Subcutaneous abdominal adipose tissue (tissue), 5 donors: ENCODE results near the gene CACNA1I.

Experiments used
- H3K27ac ChIP-seq: one replicate; pipeline ENCODE4 v1.7.0; 2013; ENCODE audit warnings: low read depth, mild to moderate bottlenecking, inconsistent platforms, low read length, moderate library complexity
- H3K27me3 ChIP-seq, 5 donors: one replicate each; pipeline ENCODE4 v1.7.0; 2013; ENCODE audit warnings: low read length in 5 of 5, inconsistent platforms in 1 of 5; ENCODE audit not compliant: control insufficient read depth in 5 of 5, insufficient read depth in 4 of 5
- H3K36me3 ChIP-seq, 5 donors: one replicate each; pipeline ENCODE4 v1.7.0; 2013; ENCODE audit warnings: low read length in 5 of 5; ENCODE audit not compliant: control insufficient read depth in 5 of 5, insufficient read depth in 5 of 5
- H3K4me1 ChIP-seq, 5 donors: one replicate each; pipeline ENCODE4 v1.7.0; 2013; ENCODE audit warnings: low read length in 5 of 5, mild to moderate bottlenecking in 3 of 5, moderate library complexity in 1 of 5; ENCODE audit not compliant: control insufficient read depth in 5 of 5, insufficient read depth in 5 of 5
- H3K4me3 ChIP-seq, 5 donors: one replicate each; pipeline ENCODE4 v1.7.0; 2013; ENCODE audit warnings: low read length in 5 of 5, low read depth in 1 of 5
- H3K9ac ChIP-seq, 5 donors: one replicate each; pipeline ENCODE4 v1.7.0; 2013; ENCODE audit warnings: low read length in 5 of 5, mild to moderate bottlenecking in 4 of 5, moderate library complexity in 3 of 5
- H3K9me3 ChIP-seq, 5 donors: one replicate each; pipeline ENCODE4 v1.7.0; 2013; ENCODE audit warnings: low read length in 5 of 5; ENCODE audit not compliant: control insufficient read depth in 5 of 5
- donor health status: healthy.
- donor health status: healthy.
- donor health status: healthy.
- donor health status: healthy.
- donor health status: healthy.

CACNA1I gene

DNA sequence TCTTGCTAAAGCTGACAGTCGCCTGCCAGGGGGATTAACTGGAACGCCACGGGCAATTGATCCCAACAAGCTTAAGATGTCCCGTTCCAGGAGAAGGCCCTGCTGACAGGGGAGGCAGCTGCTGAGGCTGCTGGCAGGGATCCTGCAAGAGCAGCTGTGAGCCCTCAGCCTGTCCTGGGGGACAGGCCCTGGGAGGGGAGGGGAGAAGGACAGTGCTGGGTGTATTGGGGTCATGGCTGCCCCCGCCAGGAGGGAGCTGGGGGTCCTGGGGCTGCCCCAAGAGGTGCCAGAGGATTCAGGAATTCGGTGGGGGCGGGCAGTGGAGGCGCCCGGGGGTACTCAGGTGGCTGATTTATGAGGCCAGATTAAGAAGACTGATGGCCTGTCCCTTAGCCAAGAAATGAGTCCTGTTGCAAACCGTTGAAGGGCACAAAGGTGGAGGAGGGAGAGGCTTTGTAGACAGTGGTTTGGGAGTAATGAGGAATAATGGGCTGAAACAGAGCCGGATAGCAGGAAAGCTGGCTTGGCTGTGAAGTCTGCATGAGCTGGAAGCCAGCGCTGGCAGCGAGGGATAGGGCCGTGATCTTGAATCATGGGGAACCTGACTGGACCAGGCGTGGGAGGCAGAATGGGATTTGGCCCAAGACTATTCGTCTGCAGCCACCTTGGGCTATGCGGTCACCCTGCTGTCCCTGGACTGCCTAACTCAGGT lies 133.5 kb downstream of the CACNA1I start:
- H3K27ac ChIP-seq = no peak overlapping the region
- H3K4me1 ChIP-seq = peaks cover 0 to 3% (median 0%) of the 10 kb centered on the region in 5 donors
- no peak overlapping the region for H3K4me3 ChIP-seq
- H3K36me3 ChIP-seq = no peaks in the 10 kb centered on the region
- H3K9ac ChIP-seq = no peak overlapping the region
- no peaks in the 10 kb centered on the region for H3K9me3 ChIP-seq
- peaks cover 6 to 30% (median 19%) of the 10 kb centered on the region in 5 donors for H3K27me3 ChIP-seq

DNA sequence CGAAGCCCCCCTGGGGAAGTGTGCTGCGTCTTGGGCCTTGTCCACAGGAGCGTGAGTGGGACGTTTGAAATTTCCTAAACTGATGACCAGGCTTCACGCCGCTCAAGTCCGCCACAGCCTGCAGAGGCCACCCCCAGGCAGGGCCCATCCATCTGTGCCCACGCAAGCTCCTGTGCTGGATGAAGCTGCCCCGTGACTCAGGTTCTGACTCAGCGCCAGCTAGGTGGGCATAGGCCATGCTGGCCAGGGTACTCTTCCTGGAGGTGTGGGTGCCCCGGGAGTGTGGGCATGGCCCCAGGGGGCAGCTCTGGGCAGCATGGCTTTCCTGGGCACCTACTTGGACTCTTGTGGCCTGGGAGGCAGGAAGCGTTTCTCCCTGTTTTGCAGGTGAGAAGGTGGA lies 134.8 kb downstream of the CACNA1I start:
- H3K27ac ChIP-seq = no peak overlapping the region
- H3K27me3 ChIP-seq = peaks cover 2 to 20% (median 16%) of the 10 kb centered on the region in 5 donors
- no peaks in the 10 kb centered on the region for H3K36me3 ChIP-seq
- no peaks in the 10 kb centered on the region for H3K9me3 ChIP-seq
- no peak overlapping the region for H3K4me3 ChIP-seq
- H3K9ac ChIP-seq = no peak overlapping the region
- peaks cover 0 to 6% (median 2%) of the 10 kb centered on the region in 5 donors for H3K4me1 ChIP-seq

- no peaks in the 10 kb centered on the region for H3K36me3 ChIP-seq
- peaks cover 2 to 13% (median 10%) of the 10 kb centered on the region in 5 donors for H3K4me1 ChIP-seq
- H3K9ac ChIP-seq = no peak overlapping the region
- H3K27ac ChIP-seq = no peak overlapping the region
- no peaks in the 10 kb centered on the region for H3K9me3 ChIP-seq
- H3K4me3 ChIP-seq = no peak overlapping the region
- peaks cover 0 to 16% (median 14%) of the 10 kb centered on the region in 5 donors for H3K27me3 ChIP-seq
These were observed 136.0 kb downstream of the CACNA1I start for GRCh38 chr22:39706376-39707140.

DNA sequence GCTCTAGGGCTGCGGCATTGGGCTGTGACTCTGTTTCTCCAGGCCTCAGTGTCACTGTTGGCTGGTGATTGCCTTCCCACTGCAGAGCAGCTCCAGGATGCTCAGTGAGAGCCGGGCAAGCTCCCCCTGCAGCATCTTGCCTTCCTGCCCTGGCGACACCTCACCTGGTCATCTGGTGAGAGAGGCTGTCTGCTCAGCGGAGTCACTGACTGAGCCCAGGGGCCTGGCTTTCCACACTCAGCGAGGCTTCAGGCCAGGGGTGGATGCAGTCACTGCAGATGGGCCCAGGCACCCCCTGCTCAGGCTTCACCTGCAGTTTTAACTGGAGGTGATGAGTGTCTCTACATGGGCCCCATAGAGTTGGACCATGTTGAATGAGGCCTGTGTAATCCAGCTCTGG lies 136.8 kb downstream of the CACNA1I start:
- H3K4me3 ChIP-seq = no peak overlapping the region
- peaks cover 2 to 13% (median 10%) of the 10 kb centered on the region in 5 donors for H3K4me1 ChIP-seq
- peaks cover 3 to 19% (median 17%) of the 10 kb centered on the region in 5 donors for H3K27me3 ChIP-seq

DNA sequence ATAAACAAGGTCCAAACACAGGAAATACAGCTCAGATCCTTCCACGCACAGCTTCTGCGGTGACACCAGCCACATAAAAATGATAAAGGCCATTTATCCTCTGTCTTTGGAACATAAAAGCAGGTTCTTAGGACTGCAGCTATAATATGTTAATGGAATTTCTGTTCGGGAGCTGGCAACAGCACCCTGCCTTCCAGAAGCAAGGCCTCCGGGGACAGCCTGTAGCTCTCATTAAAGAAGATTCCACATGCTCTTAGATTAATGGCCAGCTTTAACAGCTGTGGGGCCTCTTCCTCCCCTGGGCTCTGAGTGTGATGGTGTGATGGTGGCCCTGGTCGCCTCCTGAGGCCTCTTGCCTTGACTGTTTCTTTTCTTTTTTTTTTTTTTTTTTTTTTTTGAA lies 137.3 kb downstream of the CACNA1I start:
- Histone ChIP-seq H3K9me3 (no peaks in the 10 kb centered on the region), H3K4me3 (no peak overlapping the region), H3K36me3 (no peaks in the 10 kb centered on the region), H3K27me3 (peaks cover 7 to 22% (median 19%) of the 10 kb centered on the region in 5 donors), H3K27ac (no peak overlapping the region), H3K9ac (no peak overlapping the region), H3K4me1 (peaks cover 2 to 13% (median 10%) of the 10 kb centered on the region in 5 donors)

More for the DNA sequence above, 136.8 kb downstream of the CACNA1I start:
- no peak overlapping the region for H3K9ac ChIP-seq
- H3K27ac ChIP-seq = no peak overlapping the region
- H3K36me3 ChIP-seq = no peaks in the 10 kb centered on the region
- no peaks in the 10 kb centered on the region for H3K9me3 ChIP-seq

DNA sequence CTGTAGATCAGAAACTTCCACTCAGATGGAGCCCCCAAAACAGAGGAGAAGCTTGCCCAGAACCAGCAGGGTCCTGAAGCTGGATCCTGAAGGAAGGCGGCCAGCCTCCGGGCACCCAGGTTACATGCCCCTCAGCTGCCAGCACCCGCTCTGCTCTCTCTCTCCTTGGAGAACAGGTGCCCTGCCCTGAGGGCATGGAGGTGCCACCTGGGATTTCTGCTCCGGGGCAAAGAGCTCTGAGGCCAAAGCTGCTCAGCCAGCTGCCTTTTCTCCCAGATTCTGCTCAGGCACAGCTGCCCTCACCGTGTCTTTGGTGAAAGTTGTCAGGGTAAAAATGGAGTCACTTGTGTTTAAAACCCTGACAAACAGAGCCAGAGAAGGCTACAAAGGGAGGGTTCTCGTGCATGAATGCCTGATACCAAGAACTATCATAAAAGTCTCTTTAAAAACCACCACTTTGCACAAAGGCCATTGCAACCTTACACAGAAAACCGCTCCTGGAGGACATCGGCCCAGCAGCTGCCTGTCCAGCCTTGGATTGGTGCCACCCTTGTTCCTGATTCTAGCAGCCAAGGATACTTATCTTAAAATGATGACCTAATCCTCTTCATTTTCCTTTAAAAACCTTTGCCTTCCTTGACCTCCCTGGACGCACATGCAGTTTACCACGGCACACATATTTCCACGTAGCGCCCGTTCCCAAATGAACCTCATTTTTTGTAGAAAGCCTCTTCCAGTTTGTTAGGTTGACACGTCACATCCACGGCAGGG lies 140.0 kb downstream of the CACNA1I start:
- Histone ChIP-seq H3K9me3 (no peaks in the 10 kb centered on the region), H3K27me3 (peaks cover 7 to 16% (median 8%) of the 10 kb centered on the region in 5 donors), H3K4me1 (peaks cover 2 to 12% (median 9%) of the 10 kb centered on the region in 5 donors), H3K36me3 (no peaks in the 10 kb centered on the region), H3K27ac (no peak overlapping the region), H3K9ac (no peak overlapping the region), H3K4me3 (no peak overlapping the region)

- Histone ChIP-seq H3K27ac (no peak overlapping the region), H3K4me1 (peaks cover 2 to 12% (median 9%) of the 10 kb centered on the region in 5 donors), H3K36me3 (no peaks in the 10 kb centered on the region), H3K9ac (no peak overlapping the region), H3K4me3 (no peak overlapping the region), H3K27me3 (peaks cover 7 to 16% (median 12%) of the 10 kb centered on the region in 5 donors), H3K9me3 (no peaks in the 10 kb centered on the region)
These were observed 141.5 kb downstream of the CACNA1I start for GRCh38 chr22:39712081-39712480.

DNA sequence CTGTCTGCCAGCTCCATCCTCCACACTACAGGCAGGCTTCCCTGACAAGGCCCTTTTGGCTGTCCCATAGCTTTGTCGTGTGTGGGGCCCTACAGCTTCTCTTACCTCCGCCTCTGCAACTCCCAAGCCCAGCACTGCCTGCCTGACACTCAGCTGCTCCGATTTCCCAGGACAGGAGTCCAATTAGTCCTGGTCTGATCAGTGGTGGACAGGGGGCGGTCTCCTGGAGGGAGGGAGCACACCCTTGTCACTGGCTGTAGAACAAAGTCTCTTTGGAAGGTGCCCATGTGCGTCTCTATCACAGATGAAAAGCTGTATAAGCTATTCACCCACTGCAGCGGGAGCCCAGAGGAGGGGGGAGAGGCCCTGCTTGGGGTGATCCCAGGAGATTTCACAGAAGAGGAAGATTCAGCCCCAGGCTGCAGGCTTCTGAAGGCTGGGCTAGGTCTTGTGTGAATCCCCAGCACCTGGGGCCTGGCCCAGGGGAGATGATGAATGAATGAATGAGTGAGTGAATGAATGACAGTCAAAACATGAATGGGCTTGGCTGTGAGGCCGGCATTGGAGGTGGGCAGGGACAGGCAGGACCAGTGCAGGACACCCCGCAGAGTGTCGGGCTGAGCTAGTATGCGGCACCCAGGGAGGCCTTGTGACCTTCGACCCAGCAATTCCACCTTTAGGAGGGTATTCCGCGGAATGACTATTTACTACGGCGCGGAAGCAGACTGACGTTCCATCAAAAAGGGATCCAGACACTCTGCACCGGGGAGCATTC lies 142.4 kb downstream of the CACNA1I start:
- H3K4me1 ChIP-seq = peaks cover 2 to 12% (median 9%) of the 10 kb centered on the region in 5 donors
- no peaks in the 10 kb centered on the region for H3K36me3 ChIP-seq
- H3K9me3 ChIP-seq = no peaks in the 10 kb centered on the region
- H3K27me3 ChIP-seq = peaks cover 7 to 16% (median 12%) of the 10 kb centered on the region in 5 donors
- H3K27ac ChIP-seq = no peak overlapping the region
- no peak overlapping the region for H3K4me3 ChIP-seq
- no peak overlapping the region for H3K9ac ChIP-seq

GRCh38 chr22:39713799-39714290 lies 143.3 kb downstream of the CACNA1I start:
- Histone ChIP-seq H3K27me3 (peaks cover 7 to 16% (median 12%) of the 10 kb centered on the region in 5 donors), H3K9ac (no peak overlapping the region), H3K27ac (no peak overlapping the region), H3K36me3 (no peaks in the 10 kb centered on the region), H3K9me3 (no peaks in the 10 kb centered on the region), H3K4me1 (peaks cover 2 to 15% (median 9%) of the 10 kb centered on the region in 5 donors), H3K4me3 (no peak overlapping the region)
